ENCODE data around the gene PHLDB3. TPM values are rescaled to one million over a fixed set of nuclear protein-coding genes. Genes with fewer than 3 reads are reported as not detected.

Gene PHLDB3
- total and polyA plus RNA-seq, 2 experiments from 2014 or later: 22.2 to 23.4 TPM

GRCh38 chr19:43470288-43470687 is 34.3 kb downstream of the PHLDB3 start:
- DNase-seq (ENCODE audit: low spot score): no peak
- no peak overlapping the region for H3K4me2 ChIP-seq

GRCh38 chr19:43469160-43469480 is 35.4 kb downstream of the PHLDB3 start:
- H3K9me2 ChIP-seq (replicated peaks; ENCODE audit: insufficient read depth): no peaks in the 10 kb centered on the region
- no peaks in the 10 kb centered on the region for H3K36me3 ChIP-seq (replicated peaks; ENCODE audit: insufficient read depth, low read depth)
- no peak for DNase-seq (ENCODE audit: low spot score)
- H3K4me1 ChIP-seq (ENCODE audit: insufficient read depth): no peaks in the 10 kb centered on the region
- H3K9me3 ChIP-seq (ENCODE audit: low read depth): no peaks in the 10 kb centered on the region
- no peak overlapping the region for H3K4me2 ChIP-seq
- no peaks in the 10 kb centered on the region for H3K27me3 ChIP-seq
- no peaks in the 10 kb centered on the region for H3K79me2 ChIP-seq
- H3K27ac ChIP-seq: no peak overlapping the region
- WGBS (ENCODE audit: low lambda C conversion rate, missing lambda C conversion rate): 75% methylated on average over 1 of the region's 1 CpG
- TF ChIP-seq EZH2phosphoT487 (IDR thresholded peaks at IDR 0.05; ENCODE audit: low read depth, severe bottlenecking, unreplicated experiment) (no peak), CTCF (IDR thresholded peaks at IDR 0.05; ENCODE audit: poor library complexity) (no peak), EZH2 (IDR thresholded peaks at IDR 0.05; ENCODE audit: borderline replicate concordance) (no peak)
- no peaks in the 10 kb centered on the region for H4K20me1 ChIP-seq (ENCODE audit: insufficient read depth, poor library complexity, severe bottlenecking)
- no peak overlapping the region for H3K4me3 ChIP-seq
- no peak overlapping the region for H2AFZ ChIP-seq

More at GRCh38 chr19:43470288-43470687, 34.3 kb downstream of the PHLDB3 start:
- Histone ChIP-seq H4K20me1 (ENCODE audit: insufficient read depth, poor library complexity, severe bottlenecking) (no peaks in the 10 kb centered on the region), H3K27ac (no peak overlapping the region), H3K27me3 (no peaks in the 10 kb centered on the region), H3K79me2 (no peaks in the 10 kb centered on the region), H3K36me3 (replicated peaks; ENCODE audit: insufficient read depth, low read depth) (no peaks in the 10 kb centered on the region), H3K9me2 (replicated peaks; ENCODE audit: insufficient read depth) (no peaks in the 10 kb centered on the region), H3K4me1 (ENCODE audit: insufficient read depth) (no peaks in the 10 kb centered on the region), H3K4me3 (no peak overlapping the region), H2AFZ (no peak overlapping the region), H3K9me3 (ENCODE audit: low read depth) (no peaks in the 10 kb centered on the region)
- TF ChIP-seq EZH2 (IDR thresholded peaks at IDR 0.05; ENCODE audit: borderline replicate concordance): no peak
- TF ChIP-seq EZH2phosphoT487 (IDR thresholded peaks at IDR 0.05; ENCODE audit: low read depth, severe bottlenecking, unreplicated experiment): no peak
- TF ChIP-seq CTCF (IDR thresholded peaks at IDR 0.05; ENCODE audit: poor library complexity): no peak
- WGBS (ENCODE audit: low lambda C conversion rate, missing lambda C conversion rate): 53% methylated on average over 9 of the region's 10 CpGs

- H3K4me1 ChIP-seq (ENCODE audit: insufficient read depth): no peaks in the 10 kb centered on the region
- no peak for DNase-seq (ENCODE audit: low spot score)
- H3K9me3 ChIP-seq (ENCODE audit: low read depth): no peaks in the 10 kb centered on the region
- H3K27me3 ChIP-seq: no peaks in the 10 kb centered on the region
- no peak overlapping the region for H3K27ac ChIP-seq
- no peaks in the 10 kb centered on the region for H3K36me3 ChIP-seq (replicated peaks; ENCODE audit: insufficient read depth, low read depth)
- H3K4me2 ChIP-seq: no peak overlapping the region
- H2AFZ ChIP-seq: no peak overlapping the region
- no peak overlapping the region for H3K4me3 ChIP-seq
- no peaks in the 10 kb centered on the region for H3K79me2 ChIP-seq
- TF ChIP-seq CTCF (IDR thresholded peaks at IDR 0.05; ENCODE audit: poor library complexity) (no peak), EZH2 (IDR thresholded peaks at IDR 0.05; ENCODE audit: borderline replicate concordance) (no peak), EZH2phosphoT487 (IDR thresholded peaks at IDR 0.05; ENCODE audit: low read depth, severe bottlenecking, unreplicated experiment) (no peak)
- no peaks in the 10 kb centered on the region for H3K9me2 ChIP-seq (replicated peaks; ENCODE audit: insufficient read depth)
- H4K20me1 ChIP-seq (ENCODE audit: insufficient read depth, poor library complexity, severe bottlenecking): no peaks in the 10 kb centered on the region
- 94% methylated on average over 4 of the region's 4 CpGs for WGBS (ENCODE audit: low lambda C conversion rate, missing lambda C conversion rate)
Measured at GRCh38 chr19:43468354-43469159, 36.0 kb downstream of the PHLDB3 start.

All from hepatocyte (in vitro differentiated cells).